ENCODE measurements around the gene C22orf23. TPM values are rescaled to one million over a fixed set of nuclear protein-coding genes. Genes with fewer than 3 reads are reported as not detected.

C22orf23 gene
- total RNA-seq, 1 donor from 2014 or later, result not detected

- peaks cover 26% of the 10 kb centered on the region for H3K36me3 Mint-ChIP-seq (ENCODE audit: low read depth)
- no peak overlapping the region for H3K27ac Mint-ChIP-seq (ENCODE audit: unreplicated experiment)
- H3K4me3 Mint-ChIP-seq (ENCODE audit: unreplicated experiment), result no peak overlapping the region
- H3K27me3 Mint-ChIP-seq (ENCODE audit: low read depth), result no peaks in the 10 kb centered on the region
- H3K9me3 Mint-ChIP-seq (ENCODE audit: low read depth), result no peaks in the 10 kb centered on the region
- DNase-seq (ENCODE audit: low spot score), result no peak
- TF ChIP-seq, protein P1, sequence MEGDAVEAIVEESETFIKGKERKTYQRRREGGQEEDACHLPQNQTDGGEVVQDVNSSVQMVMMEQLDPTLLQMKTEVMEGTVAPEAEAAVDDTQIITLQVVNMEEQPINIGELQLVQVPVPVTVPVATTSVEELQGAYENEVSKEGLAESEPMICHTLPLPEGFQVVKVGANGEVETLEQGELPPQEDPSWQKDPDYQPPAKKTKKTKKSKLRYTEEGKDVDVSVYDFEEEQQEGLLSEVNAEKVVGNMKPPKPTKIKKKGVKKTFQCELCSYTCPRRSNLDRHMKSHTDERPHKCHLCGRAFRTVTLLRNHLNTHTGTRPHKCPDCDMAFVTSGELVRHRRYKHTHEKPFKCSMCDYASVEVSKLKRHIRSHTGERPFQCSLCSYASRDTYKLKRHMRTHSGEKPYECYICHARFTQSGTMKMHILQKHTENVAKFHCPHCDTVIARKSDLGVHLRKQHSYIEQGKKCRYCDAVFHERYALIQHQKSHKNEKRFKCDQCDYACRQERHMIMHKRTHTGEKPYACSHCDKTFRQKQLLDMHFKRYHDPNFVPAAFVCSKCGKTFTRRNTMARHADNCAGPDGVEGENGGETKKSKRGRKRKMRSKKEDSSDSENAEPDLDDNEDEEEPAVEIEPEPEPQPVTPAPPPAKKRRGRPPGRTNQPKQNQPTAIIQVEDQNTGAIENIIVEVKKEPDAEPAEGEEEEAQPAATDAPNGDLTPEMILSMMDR (IDR thresholded peaks at IDR 0.05), result no peak
- peaks cover 19% of the 10 kb centered on the region for H3K4me1 Mint-ChIP-seq (ENCODE audit: low read depth)
Measured at GRCh38 chr22:37926358-37926757, 27.0 kb downstream of the C22orf23 start.

- H3K4me3 Mint-ChIP-seq (ENCODE audit: unreplicated experiment), result no peak overlapping the region
- no peak overlapping the region for H3K27ac Mint-ChIP-seq (ENCODE audit: unreplicated experiment)
- no peaks in the 10 kb centered on the region for H3K27me3 Mint-ChIP-seq (ENCODE audit: low read depth)
- peaks cover 26% of the 10 kb centered on the region for H3K36me3 Mint-ChIP-seq (ENCODE audit: low read depth)
- no peaks in the 10 kb centered on the region for H3K9me3 Mint-ChIP-seq (ENCODE audit: low read depth)
- peak; percentile 75 for DNase-seq (ENCODE audit: low spot score)
- peaks cover 13% of the 10 kb centered on the region for H3K4me1 Mint-ChIP-seq (ENCODE audit: low read depth)
- TF ChIP-seq, protein P1 (IDR thresholded peaks at IDR 0.05), result no peak
Measured at GRCh38 chr22:37925767-37926166, 27.6 kb downstream of the C22orf23 start.

DNA sequence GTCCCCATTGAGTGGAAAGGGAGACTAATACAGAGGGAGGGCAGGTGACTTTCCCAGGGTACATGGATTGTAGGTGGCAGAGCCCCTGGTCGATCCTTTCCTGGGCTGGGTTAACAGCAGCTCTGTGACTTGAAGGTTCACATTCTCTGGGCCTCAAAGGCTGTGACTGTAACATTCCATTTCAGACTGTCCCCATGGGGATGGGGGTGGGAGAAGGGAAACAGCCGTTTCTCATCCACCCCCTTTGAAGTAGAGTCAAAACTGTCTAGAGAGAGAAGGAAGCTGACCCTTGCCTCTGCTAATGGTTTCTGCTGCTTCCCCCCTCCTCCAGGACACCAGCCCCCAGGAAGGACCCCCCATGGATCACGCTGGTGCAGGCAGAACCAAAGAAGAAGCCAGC, 28.1 kb downstream of the C22orf23 start:
- TF ChIP-seq, protein P1 (IDR thresholded peaks at IDR 0.05), result no peak
- no peaks in the 10 kb centered on the region for H3K27me3 Mint-ChIP-seq (ENCODE audit: low read depth)
- H3K4me1 Mint-ChIP-seq (ENCODE audit: low read depth), result peaks cover 9% of the 10 kb centered on the region
- H3K4me3 Mint-ChIP-seq (ENCODE audit: unreplicated experiment), result no peak overlapping the region
- H3K27ac Mint-ChIP-seq (ENCODE audit: unreplicated experiment), result no peak overlapping the region
- DNase-seq (ENCODE audit: low spot score), result no peak
- no peaks in the 10 kb centered on the region for H3K9me3 Mint-ChIP-seq (ENCODE audit: low read depth)
- H3K36me3 Mint-ChIP-seq (ENCODE audit: low read depth), result peaks cover 26% of the 10 kb centered on the region

GRCh38 chr22:37924386-37925065, 28.9 kb downstream of the C22orf23 start:
- Mint-ChIP-seq H3K36me3 (ENCODE audit: low read depth) (peaks cover 30% of the 10 kb centered on the region), H3K9me3 (ENCODE audit: low read depth) (no peaks in the 10 kb centered on the region), H3K4me3 (ENCODE audit: unreplicated experiment) (no peak overlapping the region), H3K27me3 (ENCODE audit: low read depth) (no peaks in the 10 kb centered on the region), H3K27ac (ENCODE audit: unreplicated experiment) (no peak overlapping the region), H3K4me1 (ENCODE audit: low read depth) (peaks cover 8% of the 10 kb centered on the region)
- peak; percentile 73 for DNase-seq (ENCODE audit: low spot score)
- TF ChIP-seq, protein P1 (IDR thresholded peaks at IDR 0.05), result no peak

DNA sequence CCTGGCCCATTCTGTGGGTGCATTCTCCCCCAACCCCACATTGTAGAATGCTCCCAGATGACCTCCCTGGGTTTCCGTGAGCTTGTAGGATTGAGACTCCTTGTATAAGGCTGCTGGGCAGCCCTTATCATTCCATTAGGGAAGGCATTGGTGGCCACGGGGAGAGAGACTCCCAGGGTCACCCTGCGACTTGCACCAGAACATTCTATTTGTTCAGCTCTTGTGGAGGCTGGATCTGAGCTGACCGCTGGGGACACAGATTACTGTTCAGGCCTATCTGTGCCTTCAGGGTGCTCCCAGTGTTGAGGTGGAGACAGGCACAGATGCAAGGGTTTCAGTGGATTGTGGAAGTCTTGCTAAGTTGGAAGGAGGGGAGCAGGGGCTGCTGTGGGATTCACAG, 29.5 kb downstream of the C22orf23 start:
- Mint-ChIP-seq H3K4me3 (ENCODE audit: unreplicated experiment) (no peak overlapping the region), H3K27me3 (ENCODE audit: low read depth) (no peaks in the 10 kb centered on the region), H3K9me3 (ENCODE audit: low read depth) (no peaks in the 10 kb centered on the region), H3K27ac (ENCODE audit: unreplicated experiment) (peak overlapping the region; percentile 2), H3K4me1 (ENCODE audit: low read depth) (peaks cover 8% of the 10 kb centered on the region), H3K36me3 (ENCODE audit: low read depth) (peaks cover 27% of the 10 kb centered on the region)
- TF ChIP-seq, protein P1 (IDR thresholded peaks at IDR 0.05), result no peak
- DNase-seq (ENCODE audit: low spot score), result no peak
